GM18499 (cell line): ENCODE measurements around the gene NAV3.
"Not testable (repeated sequence)": the region's sequence is repeated elsewhere in the genome, so short reads cannot be mapped to it uniquely, and the experiment has no call there.

Experiments
- ATAC-seq: cut with Tn5 transposase; IDR thresholded peaks from one replicate; pipeline ENCODE4 v1.9.1; 2021; ENCODE audit warnings: moderate number of reproducible peaks; ENCODE audit not compliant: insufficient read depth, unreplicated experiment

The NAV3 gene

GRCh38 chr12:78099806-78100205 is 269.1 kb downstream of the NAV3 start:
- no peak for ATAC-seq

- no peak for ATAC-seq
These were observed 270.6 kb downstream of the NAV3 start for GRCh38 chr12:78101113-78101876.

- ATAC-seq: no peak
These were observed 271.4 kb downstream of the NAV3 start for GRCh38 chr12:78101946-78102635.

- not testable (repeated sequence) for ATAC-seq
These were observed 272.1 kb downstream of the NAV3 start for GRCh38 chr12:78102801-78103200.

GRCh38 chr12:78115889-78116288 is 285.2 kb downstream of the NAV3 start:
- no peak for ATAC-seq

- ATAC-seq: no peak
These were observed 287.3 kb downstream of the NAV3 start for GRCh38 chr12:78118036-78118435.

- no peak for ATAC-seq
These were observed 287.8 kb downstream of the NAV3 start for GRCh38 chr12:78118486-78118885.

- ATAC-seq: no peak
These were observed 288.7 kb downstream of the NAV3 start for GRCh38 chr12:78119351-78119918.

GRCh38 chr12:78120306-78120705 is 289.6 kb downstream of the NAV3 start:
- no peak for ATAC-seq

GRCh38 chr12:78120866-78121560 is 290.3 kb downstream of the NAV3 start:
- no peak for ATAC-seq

GRCh38 chr12:78121969-78122610 is 291.4 kb downstream of the NAV3 start:
- no peak for ATAC-seq

- no peak for ATAC-seq
These were observed 297.5 kb downstream of the NAV3 start for GRCh38 chr12:78128211-78128610.

GRCh38 chr12:78143717-78144116 is 313.0 kb downstream of the NAV3 start:
- no peak for ATAC-seq

- ATAC-seq: no peak
These were observed 314.7 kb downstream of the NAV3 start for GRCh38 chr12:78145398-78145797.

GRCh38 chr12:78146365-78146772 is 315.7 kb downstream of the NAV3 start:
- no peak for ATAC-seq

- no peak for ATAC-seq
These were observed 318.8 kb downstream of the NAV3 start for GRCh38 chr12:78149459-78149858.

- ATAC-seq: no peak
These were observed 324.9 kb downstream of the NAV3 start for GRCh38 chr12:78155546-78155945.

GRCh38 chr12:78156751-78157150 is 326.1 kb downstream of the NAV3 start:
- no peak for ATAC-seq

- no peak for ATAC-seq
These were observed 326.5 kb downstream of the NAV3 start for GRCh38 chr12:78157199-78157598.

- no peak for ATAC-seq
These were observed 333.5 kb downstream of the NAV3 start for GRCh38 chr12:78164154-78164553.
